Activated CD4-positive, alpha-beta memory T cell treated with anti-CD3 and anti-CD28 coated beads, Interleukin-2, amount 10 ng/mL, durations not matched to agents 7 days and 5 days (primary cell): Measurements from ENCODE around the gene CYP27A1. TPM values are rescaled to one million over a fixed set of nuclear protein-coding genes. Genes with fewer than 3 reads are reported as not detected.

ENCODE experiments used
- CTCF ChIA-PET: fragments of 350-600 bp; sonication (Branson Sonifier 250); formaldehyde crosslinking; loops from one replicate; lab custom pipeline; 2021; ENCODE audit warnings: antibody characterized with exemption, inconsistent platforms; lab: Charles Lee
- POLR2A ChIA-PET: fragments of 350-600 bp; sonication (Branson Sonifier 250); formaldehyde crosslinking; loops from one replicate; lab custom pipeline; 2021; ENCODE audit warnings: antibody characterized with exemption; lab: Charles Lee
- DNase-seq: peaks from one replicate; pipeline ENCODE4 v3.0.0-alpha.2; 2020
- H3K27ac Mint-ChIP-seq: one replicate; pipeline ENCODE4 v1.8.0; 2021; ENCODE audit warnings: mild to moderate bottlenecking, mixed read lengths
- H3K27me3 Mint-ChIP-seq: one replicate; pipeline ENCODE4 v1.8.0; 2021; ENCODE audit warnings: mixed read lengths
- H3K36me3 Mint-ChIP-seq: one replicate; pipeline ENCODE4 v1.8.0; 2021; ENCODE audit warnings: low read depth, mixed read lengths
- H3K4me1 Mint-ChIP-seq: one replicate; pipeline ENCODE4 v1.8.0; 2021; ENCODE audit warnings: mixed read lengths
- H3K4me3 Mint-ChIP-seq: one replicate; pipeline ENCODE4 v1.8.0; 2021; ENCODE audit warnings: mild to moderate bottlenecking, mixed read lengths
- H3K9me3 Mint-ChIP-seq: one replicate; pipeline ENCODE4 v1.8.0; 2021; ENCODE audit warnings: mixed read lengths
- total RNA-seq, 2 experiments: library from RNA; stranded (reverse); gene quantifications; one replicate each; pipeline ENCODE4 v1.2.3, GENCODE V29; 2021

CYP27A1 gene
- total RNA-seq, 2 experiments from 2014 or later, result not detected

- Mint-ChIP-seq H3K27me3 (peaks cover 25% of the 10 kb centered on the region), H3K4me3 (no peak overlapping the region), H3K9me3 (no peaks in the 10 kb centered on the region), H3K36me3 (no peaks in the 10 kb centered on the region), H3K27ac (no peak overlapping the region), H3K4me1 (no peaks in the 10 kb centered on the region)
- ChIA-PET CTCF (no interaction called here), POLR2A (no interaction called here)
- no peak for DNase-seq
Observed at GRCh38 chr2:218819093-218819492, 37.1 kb downstream of the CYP27A1 start.

DNA sequence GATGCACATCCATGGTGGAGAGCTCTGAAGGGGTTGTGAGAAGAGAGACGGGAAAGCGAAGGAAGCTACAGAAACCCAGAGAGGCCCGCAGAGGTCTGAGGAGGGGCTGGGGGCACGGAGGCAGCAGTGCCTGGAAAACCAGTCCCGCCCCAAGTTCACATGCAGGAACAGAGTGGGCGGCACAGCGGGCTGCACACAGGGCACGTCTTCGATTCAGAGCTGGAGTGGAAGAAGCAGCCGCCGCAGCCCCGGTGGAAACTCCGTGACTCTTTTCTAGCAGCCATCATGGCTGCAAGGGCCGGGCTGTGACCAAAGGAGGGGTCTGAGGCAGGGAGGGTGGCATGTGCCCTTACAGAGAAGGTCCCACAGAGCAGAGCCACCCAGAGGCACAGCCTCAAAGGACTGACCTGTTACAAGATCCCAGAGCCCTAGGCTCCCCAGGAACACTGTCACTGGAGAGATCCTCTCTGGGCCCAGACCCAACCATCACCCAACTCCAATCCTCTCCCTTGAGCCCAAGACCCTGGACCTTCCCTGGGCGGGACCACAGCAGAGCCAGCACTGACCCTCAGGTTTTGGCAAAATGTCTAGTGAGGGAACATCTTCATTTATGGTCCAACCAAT, 38.9 kb downstream of the CYP27A1 start:
- ChIA-PET CTCF (no interaction called here), POLR2A (no interaction called here)
- H3K4me1 Mint-ChIP-seq, result no peaks in the 10 kb centered on the region
- DNase-seq, result no peak
- no peak overlapping the region for H3K27ac Mint-ChIP-seq
- peaks cover 25% of the 10 kb centered on the region for H3K27me3 Mint-ChIP-seq
- H3K4me3 Mint-ChIP-seq, result no peak overlapping the region
- H3K36me3 Mint-ChIP-seq, result no peaks in the 10 kb centered on the region
- no peaks in the 10 kb centered on the region for H3K9me3 Mint-ChIP-seq

- CTCF ChIA-PET, result no interaction called here
- no peaks in the 10 kb centered on the region for H3K36me3 Mint-ChIP-seq
- no peak for DNase-seq
- H3K9me3 Mint-ChIP-seq, result no peaks in the 10 kb centered on the region
- POLR2A ChIA-PET, result no interaction called here
- no peaks in the 10 kb centered on the region for H3K4me1 Mint-ChIP-seq
- H3K4me3 Mint-ChIP-seq, result no peak overlapping the region
- no peak overlapping the region for H3K27ac Mint-ChIP-seq
- peaks cover 20% of the 10 kb centered on the region for H3K27me3 Mint-ChIP-seq
Observed at GRCh38 chr2:218821605-218822211, 39.8 kb downstream of the CYP27A1 start.

DNA sequence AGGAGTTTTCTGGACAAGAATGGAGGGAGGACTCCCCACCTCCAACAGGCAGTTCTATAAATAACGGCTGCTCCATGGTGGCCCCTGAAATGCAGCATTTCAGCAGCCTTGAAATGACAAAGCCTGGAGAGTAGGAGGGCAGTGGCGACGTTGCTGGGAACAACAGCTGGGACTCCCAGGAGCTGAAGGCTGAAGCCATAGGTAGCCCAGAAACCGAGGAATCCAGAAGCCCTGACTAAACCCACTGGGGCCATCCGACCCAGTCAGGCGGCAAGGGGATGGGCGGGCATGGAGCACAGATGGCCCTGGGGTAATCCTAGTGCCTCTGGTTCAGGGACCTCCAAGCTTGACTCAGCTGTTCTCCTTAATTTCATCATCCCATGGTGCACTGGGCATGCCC, 40.7 kb downstream of the CYP27A1 start:
- Mint-ChIP-seq H3K27ac (no peak overlapping the region), H3K4me1 (no peaks in the 10 kb centered on the region), H3K27me3 (peaks cover 15% of the 10 kb centered on the region), H3K36me3 (no peaks in the 10 kb centered on the region), H3K4me3 (no peak overlapping the region), H3K9me3 (no peaks in the 10 kb centered on the region)
- ChIA-PET POLR2A (no interaction called here), CTCF (no interaction called here)
- DNase-seq, result no peak

GRCh38 chr2:218823196-218823855, 41.4 kb downstream of the CYP27A1 start:
- no peaks in the 10 kb centered on the region for H3K9me3 Mint-ChIP-seq
- H3K4me3 Mint-ChIP-seq, result no peak overlapping the region
- ChIA-PET CTCF (no interaction called here), POLR2A (no interaction called here)
- no peak overlapping the region for H3K27ac Mint-ChIP-seq
- DNase-seq, result no peak
- H3K36me3 Mint-ChIP-seq, result no peaks in the 10 kb centered on the region
- peaks cover 11% of the 10 kb centered on the region for H3K27me3 Mint-ChIP-seq
- no peaks in the 10 kb centered on the region for H3K4me1 Mint-ChIP-seq

GRCh38 chr2:218824004-218824403, 42.1 kb downstream of the CYP27A1 start:
- Mint-ChIP-seq H3K9me3 (no peaks in the 10 kb centered on the region), H3K27ac (no peak overlapping the region), H3K4me1 (no peaks in the 10 kb centered on the region), H3K36me3 (no peaks in the 10 kb centered on the region), H3K4me3 (no peak overlapping the region), H3K27me3 (peaks cover 8% of the 10 kb centered on the region)
- DNase-seq, result no peak
- ChIA-PET CTCF (no interaction called here), POLR2A (no interaction called here)

GRCh38 chr2:218826791-218827190, 44.8 kb downstream of the CYP27A1 start:
- H3K9me3 Mint-ChIP-seq, result no peaks in the 10 kb centered on the region
- ChIA-PET CTCF (no interaction called here), POLR2A (no interaction called here)
- H3K27ac Mint-ChIP-seq, result no peak overlapping the region
- DNase-seq, result no peak
- H3K27me3 Mint-ChIP-seq, result peaks cover 3% of the 10 kb centered on the region
- H3K4me1 Mint-ChIP-seq, result no peaks in the 10 kb centered on the region
- H3K4me3 Mint-ChIP-seq, result no peak overlapping the region
- H3K36me3 Mint-ChIP-seq, result no peaks in the 10 kb centered on the region

- Mint-ChIP-seq H3K36me3 (no peaks in the 10 kb centered on the region), H3K27me3 (peaks cover 10% of the 10 kb centered on the region), H3K4me1 (no peaks in the 10 kb centered on the region), H3K4me3 (no peak overlapping the region), H3K27ac (no peak overlapping the region), H3K9me3 (no peaks in the 10 kb centered on the region)
- DNase-seq, result no peak
- ChIA-PET POLR2A (no interaction called here), CTCF (no interaction called here)
Observed at GRCh38 chr2:218827701-218828476, 45.9 kb downstream of the CYP27A1 start.

- Mint-ChIP-seq H3K4me3 (no peak overlapping the region), H3K4me1 (no peaks in the 10 kb centered on the region), H3K27me3 (peaks cover 14% of the 10 kb centered on the region), H3K36me3 (no peaks in the 10 kb centered on the region), H3K27ac (no peak overlapping the region), H3K9me3 (no peaks in the 10 kb centered on the region)
- ChIA-PET POLR2A (no interaction called here), CTCF (no interaction called here)
- DNase-seq, result no peak
Observed at GRCh38 chr2:218828477-218828778, 46.5 kb downstream of the CYP27A1 start.

DNA sequence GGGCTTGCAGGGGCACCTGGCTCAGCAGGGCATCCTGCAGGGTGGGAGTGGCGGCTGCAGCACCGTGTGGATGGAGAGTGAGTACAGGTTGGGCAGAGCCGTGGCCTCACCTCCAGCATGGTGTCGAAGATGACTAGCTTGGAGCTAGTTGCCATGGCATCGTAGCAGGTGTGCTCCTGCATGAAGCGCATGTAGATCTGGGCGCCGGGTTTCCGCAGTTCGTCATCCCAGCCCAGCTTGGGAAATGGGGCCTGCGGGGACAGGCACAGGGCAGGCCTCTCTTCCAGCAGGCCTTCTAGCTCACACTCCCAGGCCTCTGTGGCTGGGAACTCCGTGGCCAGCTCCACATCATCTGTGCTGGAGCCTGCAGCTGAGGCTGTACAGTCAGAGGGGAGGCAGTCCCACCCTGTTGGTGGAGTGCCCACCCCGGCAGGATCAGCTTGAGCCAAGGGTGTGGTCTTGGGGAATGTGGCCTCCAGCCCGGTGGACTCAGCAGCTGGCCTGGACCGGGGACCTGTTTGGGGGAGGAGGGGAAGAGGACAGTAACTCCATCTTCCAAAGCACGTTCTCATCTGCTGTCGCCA, 48.0 kb downstream of the CYP27A1 start:
- no peak overlapping the region for H3K27ac Mint-ChIP-seq
- DNase-seq, result no peak
- H3K4me1 Mint-ChIP-seq, result no peaks in the 10 kb centered on the region
- CTCF ChIA-PET, result interaction anchor here (0.7 to 1.2 kb wide), 2 partner anchors 68 to 216 kb away, joined by 3 to 4 read pairs; no protein-coding TSS in a partner anchor
- H3K4me3 Mint-ChIP-seq, result no peak overlapping the region
- H3K9me3 Mint-ChIP-seq, result no peaks in the 10 kb centered on the region
- H3K36me3 Mint-ChIP-seq, result no peaks in the 10 kb centered on the region
- POLR2A ChIA-PET, result interaction anchor here (1.2 kb wide), 1 partner anchor 13 kb away, joined by 3 read pairs; no protein-coding TSS in a partner anchor
- H3K27me3 Mint-ChIP-seq, result peaks cover 20% of the 10 kb centered on the region

- H3K4me1 Mint-ChIP-seq, result no peaks in the 10 kb centered on the region
- no peak for DNase-seq
- ChIA-PET CTCF (interaction anchor here (1.2 kb wide), 1 partner anchor 67 kb away, joined by 4 read pairs; no protein-coding TSS in a partner anchor), POLR2A (no interaction called here)
- H3K4me3 Mint-ChIP-seq, result no peak overlapping the region
- H3K27ac Mint-ChIP-seq, result no peak overlapping the region
- no peaks in the 10 kb centered on the region for H3K36me3 Mint-ChIP-seq
- H3K27me3 Mint-ChIP-seq, result peaks cover 21% of the 10 kb centered on the region
- H3K9me3 Mint-ChIP-seq, result no peaks in the 10 kb centered on the region
Observed at GRCh38 chr2:218830526-218831306, 48.8 kb downstream of the CYP27A1 start.

- Mint-ChIP-seq H3K9me3 (no peaks in the 10 kb centered on the region), H3K36me3 (no peaks in the 10 kb centered on the region), H3K27ac (no peak within 1 kb of the TSS), H3K4me1 (no peaks in the 10 kb centered on the region), H3K4me3 (no peak within 1 kb of the TSS), H3K27me3 (peaks cover 21% of the 10 kb centered on the region)
- DNase-seq, result no peak
- CTCF ChIA-PET, result no interaction called here
- POLR2A ChIA-PET, result interaction anchor here (0.6 kb wide), 1 partner anchor 21 kb away, joined by 4 read pairs; no protein-coding TSS in a partner anchor
Observed at GRCh38 chr2:218831378-218831990, 49.5 kb downstream of the CYP27A1 start, which contains the start of gene PRKAG3. Gene PRKAG3 (minus strand): TSS chr2:218831803.
